NAMALWA (cell line): ENCODE results near the gene COL5A3.

Experiments used
- DNase-seq: peaks from one replicate; pipeline ENCODE4 v3.0.0-alpha.2; 2015; ENCODE audit warnings: low spot score

COL5A3 gene

GRCh38 chr19:10010939-10011338 lies 635 bp upstream of the COL5A3 start:
- no peak for DNase-seq

- DNase-seq: no peak
These were observed 535 bp downstream of the COL5A3 start for GRCh38 chr19:10009714-10010224.

GRCh38 chr19:10008184-10008765 lies 2.0 kb downstream of the COL5A3 start:
- no peak for DNase-seq

- no peak for DNase-seq
These were observed 2.7 kb downstream of the COL5A3 start for GRCh38 chr19:10007371-10008183.

- DNase-seq: no peak
These were observed 3.5 kb downstream of the COL5A3 start for GRCh38 chr19:10006752-10007323.

GRCh38 chr19:10006335-10006708 lies 4.0 kb downstream of the COL5A3 start:
- no peak for DNase-seq

GRCh38 chr19:10005632-10006334 lies 4.5 kb downstream of the COL5A3 start:
- DNase-seq: no peak

- DNase-seq: no peak
These were observed 5.7 kb downstream of the COL5A3 start for GRCh38 chr19:10004617-10005016.

GRCh38 chr19:10003271-10003670 lies 7.0 kb downstream of the COL5A3 start:
- peak; percentile 31 for DNase-seq

- DNase-seq: no peak
These were observed 8.4 kb downstream of the COL5A3 start for GRCh38 chr19:10001899-10002298.

- peak; percentile 75 for DNase-seq
These were observed 10.0 kb downstream of the COL5A3 start for GRCh38 chr19:10000171-10000826.

- DNase-seq: no peak
These were observed 13.8 kb downstream of the COL5A3 start for GRCh38 chr19:9996541-9996940.

- DNase-seq: no peak
These were observed 14.3 kb downstream of the COL5A3 start for GRCh38 chr19:9995999-9996398.

GRCh38 chr19:9995084-9995483 lies 15.2 kb downstream of the COL5A3 start:
- no peak for DNase-seq

GRCh38 chr19:9991425-9992191 lies 18.7 kb downstream of the COL5A3 start:
- DNase-seq: no peak

- DNase-seq: no peak
These were observed 20.8 kb downstream of the COL5A3 start for GRCh38 chr19:9989504-9989903.

GRCh38 chr19:9986787-9987281 lies 23.5 kb downstream of the COL5A3 start:
- DNase-seq: no peak

GRCh38 chr19:9981406-9982260 lies 28.7 kb downstream of the COL5A3 start:
- no peak for DNase-seq

- DNase-seq: no peak
These were observed 38.2 kb downstream of the COL5A3 start for GRCh38 chr19:9972103-9972502.
